Nephron (organoid): Measurements from ENCODE around the gene RYR2.

Source experiments
- H3K27ac Mint-ChIP-seq, 3 experiments: 2 replicates each; pipeline ENCODE4 v1.8.0; 2020; ENCODE audit warnings: mixed read lengths in 3 of 3, mild to moderate bottlenecking in 2 of 3, moderate library complexity in 1 of 3
- H3K27me3 Mint-ChIP-seq: 2 replicates; pipeline ENCODE4 v1.8.0; 2021; ENCODE audit warnings: low read depth, mild to moderate bottlenecking, moderate library complexity, mixed read lengths
- H3K36me3 Mint-ChIP-seq: 2 replicates; pipeline ENCODE4 v1.8.0; 2020; ENCODE audit warnings: low read depth, mixed read lengths
- H3K4me1 Mint-ChIP-seq: 2 replicates; pipeline ENCODE4 v1.8.0; 2020; ENCODE audit warnings: mixed read lengths
- H3K4me3 Mint-ChIP-seq, 3 experiments: 2 replicates each; pipeline ENCODE4 v1.8.0; 2020; ENCODE audit warnings: mild to moderate bottlenecking in 3 of 3, mixed read lengths in 3 of 3, moderate library complexity in 2 of 3
- H3K9me3 Mint-ChIP-seq: 2 replicates; pipeline ENCODE4 v1.8.0; 2020; ENCODE audit warnings: mixed read lengths
- TF ChIP-seq, protein P1 (sequence below), 3 experiments: fragments of 200-600 bp; sonication (generic); IDR thresholded peaks; one replicate each; pipeline ENCODE4 v1.5.0; 2021; ENCODE audit warnings: antibody characterized with exemption in 3 of 3; ENCODE audit not compliant: unreplicated experiment in 3 of 3

The RYR2 gene

DNA sequence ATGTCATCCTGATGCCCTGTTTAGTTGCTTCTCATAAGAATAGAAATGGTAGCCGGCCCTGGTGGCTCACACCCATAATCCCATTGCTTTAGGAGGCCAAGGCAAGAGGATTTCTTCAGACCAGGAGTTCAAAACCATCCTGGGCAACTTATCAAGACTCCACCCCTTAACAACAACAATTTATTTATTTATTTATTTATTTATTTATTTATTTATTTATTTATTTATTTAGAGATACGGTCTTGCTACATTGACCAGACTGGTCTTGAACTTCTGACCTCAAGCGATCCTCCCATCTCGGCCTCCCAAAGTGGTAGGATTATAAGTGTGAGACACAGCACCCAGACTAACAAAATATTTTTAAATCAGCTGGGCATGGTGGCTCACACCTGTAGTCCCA, 41.8 kb upstream of the RYR2 start:
- no peak overlapping the region for H3K4me3 Mint-ChIP-seq
- no peaks in the 10 kb centered on the region for H3K36me3 Mint-ChIP-seq
- peaks cover 7% of the 10 kb centered on the region for H3K4me1 Mint-ChIP-seq
- H3K27ac Mint-ChIP-seq, result no peak overlapping the region
- no peaks in the 10 kb centered on the region for H3K9me3 Mint-ChIP-seq
- peaks cover 4% of the 10 kb centered on the region for H3K27me3 Mint-ChIP-seq
- TF ChIP-seq, protein P1, sequence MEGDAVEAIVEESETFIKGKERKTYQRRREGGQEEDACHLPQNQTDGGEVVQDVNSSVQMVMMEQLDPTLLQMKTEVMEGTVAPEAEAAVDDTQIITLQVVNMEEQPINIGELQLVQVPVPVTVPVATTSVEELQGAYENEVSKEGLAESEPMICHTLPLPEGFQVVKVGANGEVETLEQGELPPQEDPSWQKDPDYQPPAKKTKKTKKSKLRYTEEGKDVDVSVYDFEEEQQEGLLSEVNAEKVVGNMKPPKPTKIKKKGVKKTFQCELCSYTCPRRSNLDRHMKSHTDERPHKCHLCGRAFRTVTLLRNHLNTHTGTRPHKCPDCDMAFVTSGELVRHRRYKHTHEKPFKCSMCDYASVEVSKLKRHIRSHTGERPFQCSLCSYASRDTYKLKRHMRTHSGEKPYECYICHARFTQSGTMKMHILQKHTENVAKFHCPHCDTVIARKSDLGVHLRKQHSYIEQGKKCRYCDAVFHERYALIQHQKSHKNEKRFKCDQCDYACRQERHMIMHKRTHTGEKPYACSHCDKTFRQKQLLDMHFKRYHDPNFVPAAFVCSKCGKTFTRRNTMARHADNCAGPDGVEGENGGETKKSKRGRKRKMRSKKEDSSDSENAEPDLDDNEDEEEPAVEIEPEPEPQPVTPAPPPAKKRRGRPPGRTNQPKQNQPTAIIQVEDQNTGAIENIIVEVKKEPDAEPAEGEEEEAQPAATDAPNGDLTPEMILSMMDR (IDR thresholded peaks at IDR 0.05; ENCODE audit: unreplicated experiment in 3 of 3), result no peak

DNA sequence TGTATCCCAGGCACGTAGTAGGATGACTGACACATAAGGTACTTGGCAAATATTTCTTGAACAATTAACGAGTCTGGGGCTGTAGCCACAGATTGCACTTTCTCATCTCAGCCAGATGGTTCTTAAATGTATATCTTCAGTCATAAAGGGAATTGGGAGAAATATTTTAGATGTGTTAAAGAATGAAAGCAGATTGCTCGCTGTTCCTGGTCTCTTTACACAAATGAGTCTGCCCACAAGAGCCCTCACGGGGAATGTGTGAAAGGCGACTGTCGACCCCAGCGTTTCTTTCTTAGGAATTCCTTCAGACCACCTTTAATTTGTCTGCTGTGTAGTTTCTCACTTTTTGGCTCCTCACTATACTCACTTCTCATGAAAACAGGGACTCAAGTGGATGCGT, 38.5 kb upstream of the RYR2 start:
- TF ChIP-seq, protein P1 (IDR thresholded peaks at IDR 0.05; ENCODE audit: unreplicated experiment in 3 of 3), result no peak
- Mint-ChIP-seq H3K4me3 (no peak overlapping the region), H3K9me3 (no peaks in the 10 kb centered on the region), H3K27ac (no peak overlapping the region), H3K4me1 (peaks cover 3% of the 10 kb centered on the region), H3K27me3 (peaks cover 4% of the 10 kb centered on the region), H3K36me3 (no peaks in the 10 kb centered on the region)

DNA sequence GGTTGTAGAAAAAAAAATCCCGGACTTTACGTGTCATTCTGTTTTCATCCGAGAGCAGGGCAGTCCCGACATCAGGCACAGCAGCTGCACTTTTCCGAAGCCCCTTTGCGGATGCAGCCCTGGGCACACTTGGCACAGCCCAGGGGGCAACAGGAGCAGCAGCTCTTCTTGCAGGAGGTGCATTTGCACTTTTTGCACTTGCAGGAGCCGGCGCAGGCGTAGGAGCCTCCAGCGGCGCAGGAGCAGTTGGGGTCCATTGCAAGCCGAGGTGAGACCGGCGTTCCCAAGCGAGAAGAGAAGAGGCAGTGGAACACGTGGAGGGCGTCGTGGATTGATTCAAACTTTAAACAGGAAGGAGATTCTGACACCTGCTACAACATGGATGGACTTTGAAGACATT, 37.9 kb upstream of the RYR2 start, which contains the start of gene MT1HL1:
Gene MT1HL1 (minus strand): TSS at position 326 of the 400 bp plus-strand sequence. CDS start 69 bp downstream, at position 257.
- Mint-ChIP-seq H3K4me3 (no peak within 1 kb of the TSS), H3K27me3 (peaks cover 4% of the 10 kb centered on the region), H3K27ac (no peak within 1 kb of the TSS), H3K9me3 (no peaks in the 10 kb centered on the region), H3K36me3 (no peaks in the 10 kb centered on the region), H3K4me1 (no peaks in the 10 kb centered on the region)
- TF ChIP-seq, protein P1 (IDR thresholded peaks at IDR 0.05; ENCODE audit: unreplicated experiment in 3 of 3), result no peak

DNA sequence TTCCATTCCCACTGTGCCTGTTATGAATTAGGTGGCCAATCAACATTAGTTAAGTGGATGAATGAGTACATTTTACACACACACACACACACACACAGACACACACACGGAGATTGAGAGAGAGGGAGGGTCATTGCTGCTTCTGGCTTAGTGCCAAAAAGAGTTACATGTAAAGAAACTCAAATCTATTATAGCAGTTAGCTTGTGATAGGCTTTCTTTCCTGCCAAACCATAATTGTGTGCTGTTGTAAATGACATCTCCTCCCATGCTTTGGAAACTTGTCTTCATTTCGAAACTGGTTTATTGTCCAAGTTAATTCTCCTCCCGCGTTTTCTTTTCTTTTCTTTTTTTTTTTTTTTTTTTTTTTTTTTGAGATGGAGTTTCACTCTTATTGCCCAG, 36.3 kb upstream of the RYR2 start:
- Mint-ChIP-seq H3K27me3 (peaks cover 4% of the 10 kb centered on the region), H3K27ac (no peak overlapping the region), H3K9me3 (no peaks in the 10 kb centered on the region), H3K4me1 (no peaks in the 10 kb centered on the region), H3K36me3 (no peaks in the 10 kb centered on the region), H3K4me3 (no peak overlapping the region)
- TF ChIP-seq, protein P1 (IDR thresholded peaks at IDR 0.05; ENCODE audit: unreplicated experiment in 3 of 3), result no peak

DNA sequence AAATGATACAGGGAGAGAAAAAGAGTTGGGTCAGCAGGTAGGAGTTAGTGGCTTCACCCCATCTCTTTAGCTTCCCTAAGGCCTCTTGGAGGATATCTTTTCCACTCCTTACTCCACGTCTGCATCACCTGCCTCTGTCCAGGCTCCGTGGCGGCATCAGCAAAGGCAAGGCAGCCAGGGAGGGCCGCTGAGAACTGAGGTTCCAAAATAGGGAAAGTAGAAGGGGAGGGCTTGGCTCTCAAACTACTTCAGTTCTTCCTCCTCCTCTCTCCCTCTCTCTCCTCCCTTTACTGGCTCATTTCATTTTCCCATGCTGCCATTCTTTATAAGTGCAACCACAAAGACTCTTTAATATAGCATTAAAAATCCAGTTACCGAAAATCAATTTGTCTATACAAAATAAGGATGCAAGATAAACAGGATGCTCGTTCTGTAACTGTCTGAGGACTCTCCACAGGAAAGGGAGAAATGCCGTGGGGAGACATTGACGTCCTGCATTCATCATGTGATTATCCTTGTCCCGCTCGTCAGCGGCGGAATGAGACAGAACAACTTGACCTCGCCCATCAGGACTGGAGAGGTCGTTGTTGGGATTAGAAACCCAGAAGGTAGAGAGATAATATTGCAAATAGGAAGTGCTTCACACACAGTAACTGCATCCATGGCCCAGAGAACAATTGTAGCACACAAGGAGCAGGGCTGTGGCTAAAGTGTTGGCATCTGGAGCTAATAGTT, 34.7 kb upstream of the RYR2 start:
- TF ChIP-seq, protein P1 (IDR thresholded peaks at IDR 0.05; ENCODE audit: unreplicated experiment in 3 of 3), result no peak
- Mint-ChIP-seq H3K4me3 (no peak overlapping the region), H3K36me3 (no peaks in the 10 kb centered on the region), H3K9me3 (no peaks in the 10 kb centered on the region), H3K4me1 (no peaks in the 10 kb centered on the region), H3K27me3 (peaks cover 4% of the 10 kb centered on the region), H3K27ac (no peak overlapping the region)

DNA sequence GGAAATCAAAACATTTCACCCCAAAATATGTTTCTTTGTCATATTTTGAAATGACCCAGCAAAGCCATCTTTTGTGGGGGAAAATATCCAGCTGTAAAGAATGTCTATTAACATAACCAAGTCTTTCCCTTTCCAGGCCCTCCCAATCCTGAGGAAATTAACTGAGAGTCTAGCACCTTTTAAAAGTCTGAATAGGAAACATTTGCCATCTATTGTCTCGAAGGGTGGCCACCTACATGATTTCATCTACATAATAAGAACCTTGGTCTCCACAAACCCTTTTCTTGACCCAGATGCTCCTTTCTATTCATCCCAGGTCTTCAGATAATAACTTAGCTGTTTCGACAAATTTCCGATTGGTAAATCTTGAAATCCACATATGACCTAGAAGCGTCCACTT, 32.4 kb upstream of the RYR2 start:
- H3K27me3 Mint-ChIP-seq, result peaks cover 11% of the 10 kb centered on the region
- no peaks in the 10 kb centered on the region for H3K9me3 Mint-ChIP-seq
- H3K4me1 Mint-ChIP-seq, result peaks cover 6% of the 10 kb centered on the region
- H3K27ac Mint-ChIP-seq, result no peak overlapping the region
- TF ChIP-seq, protein P1 (IDR thresholded peaks at IDR 0.05; ENCODE audit: unreplicated experiment in 3 of 3), result no peak
- no peaks in the 10 kb centered on the region for H3K36me3 Mint-ChIP-seq
- no peak overlapping the region for H3K4me3 Mint-ChIP-seq
